Fibroblast of lung (primary cell): ENCODE results near the gene NPAS1. TPM values are rescaled to one million over a fixed set of nuclear protein-coding genes. Genes with fewer than 3 reads are reported as not detected.
A peak's percentile ranks its signal among the peaks of the same experiment; 100 is the strongest.

ENCODE experiments used
- DNase-seq, 2 donors: peaks; one replicate each; pipeline versions ENCODE4 v3.0.0 to v3.0.0-alpha.2; 2010; ENCODE audit warnings: low read depth in 2 of 2
- H2AFZ ChIP-seq: 2 replicates; pipeline ENCODE4 v1.5.1; 2012; ENCODE audit warnings: low read length, control low read depth, inconsistent platforms
- H3K27ac ChIP-seq: 2 replicates; pipeline ENCODE4 v1.5.1; 2011; ENCODE audit warnings: low read length, control low read depth; ENCODE audit not compliant: insufficient read depth
- H3K27me3 ChIP-seq: 2 replicates; pipeline ENCODE4 v1.5.1; 2011; ENCODE audit warnings: mild to moderate bottlenecking, low read length; ENCODE audit not compliant: control insufficient read depth, insufficient read depth
- H3K36me3 ChIP-seq: 2 replicates; pipeline ENCODE4 v1.5.1; 2011; ENCODE audit warnings: low read length; ENCODE audit not compliant: control insufficient read depth, insufficient read depth
- H3K4me1 ChIP-seq: 2 replicates; pipeline ENCODE4 v1.5.1; 2011; ENCODE audit warnings: low read length; ENCODE audit not compliant: control insufficient read depth, insufficient read depth; ENCODE audit errors: extremely low read depth
- H3K4me2 ChIP-seq: 2 replicates; pipeline ENCODE4 v1.5.1; 2011; ENCODE audit warnings: low read length, control low read depth; ENCODE audit not compliant: insufficient read depth; ENCODE audit errors: extremely low read depth
- H3K4me3 ChIP-seq, 4 experiments: fragments of 200-600 bp in 1 of 4; sonication (generic) in 1 of 4; replicated peaks in 1 of 4; 2 replicates each; pipeline ENCODE4 v1.5.1; 2011 to 2016; ENCODE audit warnings: low read length in 4 of 4, low read depth in 3 of 4, mild to moderate bottlenecking in 3 of 4, control low read depth in 2 of 4, inconsistent platforms in 1 of 4, mixed read lengths in 1 of 4; ENCODE audit not compliant: insufficient read depth in 1 of 4; ENCODE audit errors: control extremely low read depth in 1 of 4
- H3K79me2 ChIP-seq: 2 replicates; pipeline ENCODE4 v1.5.1; 2012; ENCODE audit warnings: mild to moderate bottlenecking, low read length, inconsistent platforms; ENCODE audit not compliant: control insufficient read depth, insufficient read depth
- H3K9ac ChIP-seq: 2 replicates; pipeline ENCODE4 v1.5.1; 2011; ENCODE audit warnings: mild to moderate bottlenecking, low read length, control low read depth; ENCODE audit not compliant: insufficient read depth
- H3K9me3 ChIP-seq: 2 replicates; pipeline ENCODE4 v1.5.1; 2012; ENCODE audit warnings: low read depth, low read length; ENCODE audit not compliant: control insufficient read depth, insufficient read depth
- H4K20me1 ChIP-seq: 2 replicates; pipeline ENCODE4 v1.5.1; 2011; ENCODE audit warnings: low read length; ENCODE audit not compliant: control insufficient read depth, insufficient read depth; ENCODE audit errors: extremely low read depth
- EZH2 ChIP-seq: IDR thresholded peaks from 2 replicates; pipeline ENCODE4 v1.5.1; 2012; ENCODE audit warnings: low read length, control low read depth, mild to moderate bottlenecking; ENCODE audit errors: missing control alignments
- polyA plus RNA-seq, 2 donors: library from polyadenylated mRNA; depleted of rRNA in 1 of 2; stranded (reverse) in 1 of 2; unstranded in 1 of 2; fragments of >200 nt; gene quantifications; 2 replicates each; pipeline ENCODE4 v1.2.1, GENCODE V29; 2011 to 2012; ENCODE audit warnings: missing spikeins in 1 of 2
- total RNA-seq: library from RNA; depleted of rRNA; stranded (reverse); fragments of >200 nt; gene quantifications from 2 replicates; pipeline ENCODE4 v1.2.1, GENCODE V29; 2014
- TF ChIP-seq, protein P1 (sequence below), 2 donors: IDR thresholded peaks in 1 of 2; conservative IDR thresholded peaks in 1 of 2; 1 replicate in 1 of 2; 2 replicates in 1 of 2; pipeline ENCODE4 v1.5.1; 2011 to 2012; ENCODE audit warnings: low read length in 2 of 2, control low read depth in 1 of 2, inconsistent platforms in 1 of 2, low read depth in 1 of 2, mild to moderate bottlenecking in 1 of 2

The NPAS1 gene
- total and polyA plus RNA-seq, 2 donors (not counting 1 experiment from before 2014, with no cell fraction given) = 0.22 to 0.33 TPM

- Histone ChIP-seq H3K4me1 (peaks cover 39% of the 10 kb centered on the region), H3K4me2 (peak overlapping the region; percentile 20), H4K20me1 (no peaks in the 10 kb centered on the region), H2AFZ (no peak overlapping the region), H3K79me2 (peaks cover 12% of the 10 kb centered on the region), H3K36me3 (peaks cover 3% of the 10 kb centered on the region), H3K4me3 (peak overlapping the region in 1 of 4 experiments; percentile 5), H3K9ac (peak overlapping the region; percentile 21), H3K9me3 (no peaks in the 10 kb centered on the region), H3K27me3 (no peaks in the 10 kb centered on the region), H3K27ac (peak overlapping the region; percentile 80)
- TF ChIP-seq EZH2 = no peak
- TF ChIP-seq, protein P1, sequence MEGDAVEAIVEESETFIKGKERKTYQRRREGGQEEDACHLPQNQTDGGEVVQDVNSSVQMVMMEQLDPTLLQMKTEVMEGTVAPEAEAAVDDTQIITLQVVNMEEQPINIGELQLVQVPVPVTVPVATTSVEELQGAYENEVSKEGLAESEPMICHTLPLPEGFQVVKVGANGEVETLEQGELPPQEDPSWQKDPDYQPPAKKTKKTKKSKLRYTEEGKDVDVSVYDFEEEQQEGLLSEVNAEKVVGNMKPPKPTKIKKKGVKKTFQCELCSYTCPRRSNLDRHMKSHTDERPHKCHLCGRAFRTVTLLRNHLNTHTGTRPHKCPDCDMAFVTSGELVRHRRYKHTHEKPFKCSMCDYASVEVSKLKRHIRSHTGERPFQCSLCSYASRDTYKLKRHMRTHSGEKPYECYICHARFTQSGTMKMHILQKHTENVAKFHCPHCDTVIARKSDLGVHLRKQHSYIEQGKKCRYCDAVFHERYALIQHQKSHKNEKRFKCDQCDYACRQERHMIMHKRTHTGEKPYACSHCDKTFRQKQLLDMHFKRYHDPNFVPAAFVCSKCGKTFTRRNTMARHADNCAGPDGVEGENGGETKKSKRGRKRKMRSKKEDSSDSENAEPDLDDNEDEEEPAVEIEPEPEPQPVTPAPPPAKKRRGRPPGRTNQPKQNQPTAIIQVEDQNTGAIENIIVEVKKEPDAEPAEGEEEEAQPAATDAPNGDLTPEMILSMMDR (conservative IDR thresholded peaks at IDR 0.05 in 1 of 2, IDR thresholded peaks at IDR 0.05 in 1 of 2; ENCODE audit: low read depth in 1 of 2, low read length in 2 of 2) = no peak
- peak; percentile 49 to 87 for DNase-seq
These were observed 42.8 kb upstream of the NPAS1 start for GRCh38 chr19:46976845-46977320.

DNA sequence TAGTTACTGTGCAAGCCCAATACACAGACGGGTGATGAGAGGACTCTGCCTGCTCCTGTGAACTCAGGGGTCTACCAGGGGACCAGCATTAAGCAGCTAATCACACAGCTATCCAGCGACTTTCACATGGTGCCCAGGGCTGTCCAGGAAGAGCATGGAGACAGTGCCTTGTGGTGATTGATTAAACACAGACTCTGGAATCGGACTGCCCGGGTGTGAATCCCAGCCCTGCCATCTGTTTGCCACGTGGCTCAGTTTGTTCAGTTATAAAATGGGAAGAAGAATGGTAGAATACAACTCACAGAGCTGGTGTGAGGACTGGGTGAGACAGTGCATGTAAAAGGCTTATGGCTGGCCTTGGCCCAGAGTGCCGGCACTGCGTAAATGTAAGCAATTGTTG lies 42.1 kb upstream of the NPAS1 start:
- Histone ChIP-seq H3K27me3 (no peaks in the 10 kb centered on the region), H3K4me3 (no peak overlapping the region), H3K36me3 (peaks cover 3% of the 10 kb centered on the region), H2AFZ (no peak overlapping the region), H3K79me2 (peaks cover 12% of the 10 kb centered on the region), H3K4me2 (peak overlapping the region; percentile 9), H3K9ac (no peak overlapping the region), H3K9me3 (no peaks in the 10 kb centered on the region), H3K27ac (peak overlapping the region; percentile 80), H4K20me1 (no peaks in the 10 kb centered on the region), H3K4me1 (peaks cover 42% of the 10 kb centered on the region)
- TF ChIP-seq, protein P1 (conservative IDR thresholded peaks at IDR 0.05 in 1 of 2, IDR thresholded peaks at IDR 0.05 in 1 of 2; ENCODE audit: low read depth in 1 of 2, low read length in 2 of 2) = no peak
- no peak for TF ChIP-seq EZH2
- DNase-seq = no peak

- peaks cover 3% of the 10 kb centered on the region for H3K36me3 ChIP-seq
- TF ChIP-seq, protein P1 (conservative IDR thresholded peaks at IDR 0.05 in 1 of 2, IDR thresholded peaks at IDR 0.05 in 1 of 2; ENCODE audit: low read depth in 1 of 2, low read length in 2 of 2) = no peak
- TF ChIP-seq EZH2 = no peak
- H3K27ac ChIP-seq = no peak overlapping the region
- no peak overlapping the region for H2AFZ ChIP-seq
- DNase-seq = no peak
- no peak overlapping the region for H3K9ac ChIP-seq
- no peak overlapping the region for H3K4me2 ChIP-seq
- H3K4me1 ChIP-seq = peaks cover 44% of the 10 kb centered on the region
- H3K27me3 ChIP-seq = no peaks in the 10 kb centered on the region
- no peaks in the 10 kb centered on the region for H4K20me1 ChIP-seq
- peaks cover 12% of the 10 kb centered on the region for H3K79me2 ChIP-seq
- H3K9me3 ChIP-seq = no peaks in the 10 kb centered on the region
- H3K4me3 ChIP-seq = no peak overlapping the region
These were observed 41.3 kb upstream of the NPAS1 start for GRCh38 chr19:46978171-46978869.
